DND-41 (cell line): ENCODE measurements around the gene HMGB4.

Experiments used
- ATAC-seq: fragments of 200-7000 bp; cut with Tn5 transposase; 3 replicates; pipeline ENCODE4 v1.9.1; 2021; ENCODE audit warnings: low read depth; ENCODE audit not compliant: insufficient read depth
- DNase-seq: peaks from one replicate; pipeline ENCODE4 v3.0.0-alpha.2; 2020
- H2AFZ ChIP-seq: 2 replicates; pipeline ENCODE4 v1.6.0; 2012; ENCODE audit warnings: low read depth, low read length
- H3K27ac ChIP-seq: 2 replicates; pipeline ENCODE4 v1.5.1; 2012; ENCODE audit warnings: low read length, inconsistent platforms
- H3K27me3 ChIP-seq: fragments of 200-600 bp; sonication (generic); 2 replicates; pipeline ENCODE4 v1.6.0; 2012; ENCODE audit warnings: low read length, mild to moderate bottlenecking, inconsistent platforms; ENCODE audit not compliant: insufficient read depth, poor library complexity
- H3K36me3 ChIP-seq: 2 replicates; pipeline ENCODE4 v1.5.1; 2012; ENCODE audit warnings: low read length, inconsistent platforms; ENCODE audit not compliant: insufficient read depth
- H3K4me1 ChIP-seq: 2 replicates; pipeline ENCODE4 v1.5.1; 2012; ENCODE audit warnings: mild to moderate bottlenecking, low read length; ENCODE audit not compliant: insufficient read depth
- H3K4me2 ChIP-seq: 2 replicates; pipeline ENCODE4 v1.6.0; 2012; ENCODE audit warnings: mild to moderate bottlenecking, moderate library complexity, low read length, inconsistent platforms; ENCODE audit not compliant: insufficient read depth
- H3K4me3 ChIP-seq, 2 experiments: fragments of 200-600 bp in 1 of 2; shearing (Covaris generic) in 1 of 2; 2 replicates each; pipeline ENCODE4 v1.5.1; 2012 to 2016; ENCODE audit warnings: inconsistent platforms in 2 of 2, low read length in 2 of 2, mild to moderate bottlenecking in 2 of 2, low read depth in 1 of 2, moderate library complexity in 1 of 2
- H3K79me2 ChIP-seq: 2 replicates; pipeline ENCODE4 v1.6.0; 2012; ENCODE audit warnings: low read length, inconsistent platforms; ENCODE audit not compliant: insufficient read depth
- H3K9ac ChIP-seq: 2 replicates; pipeline ENCODE4 v1.6.0; 2012; ENCODE audit warnings: low read depth, mild to moderate bottlenecking, inconsistent platforms, low read length, moderate library complexity
- H3K9me3 ChIP-seq: 2 replicates; pipeline ENCODE4 v1.5.1; 2012; ENCODE audit warnings: low read length, moderate library complexity, mild to moderate bottlenecking, inconsistent platforms; ENCODE audit not compliant: insufficient read depth, severe bottlenecking
- H4K20me1 ChIP-seq: 2 replicates; pipeline ENCODE4 v1.6.0; 2012; ENCODE audit warnings: low read length; ENCODE audit not compliant: insufficient read depth
- EZH2 ChIP-seq: IDR thresholded peaks from 3 replicates; pipeline ENCODE4 v1.6.1; 2012; ENCODE audit warnings: borderline replicate concordance, low read depth, mild to moderate bottlenecking, moderate library complexity, low read length, inconsistent platforms; ENCODE audit not compliant: severe bottlenecking
- TF ChIP-seq, protein P1 (sequence below): IDR thresholded peaks from 2 replicates; pipeline ENCODE4 v1.5.1; 2012; ENCODE audit warnings: borderline replicate concordance, low read length, moderate library complexity, mild to moderate bottlenecking; ENCODE audit not compliant: poor library complexity, severe bottlenecking; ENCODE audit errors: extremely low read depth

HMGB4 gene

GRCh38 chr1:33854091-33854490, 9.8 kb upstream of the HMGB4 start:
- H2AFZ ChIP-seq, result no peak overlapping the region
- H3K79me2 ChIP-seq, result no peaks in the 10 kb centered on the region
- no peak overlapping the region for H3K4me2 ChIP-seq
- no peak for DNase-seq
- no peaks in the 10 kb centered on the region for H3K9me3 ChIP-seq
- no peak overlapping the region for H3K9ac ChIP-seq
- ATAC-seq, result no peak
- TF ChIP-seq, protein P1, sequence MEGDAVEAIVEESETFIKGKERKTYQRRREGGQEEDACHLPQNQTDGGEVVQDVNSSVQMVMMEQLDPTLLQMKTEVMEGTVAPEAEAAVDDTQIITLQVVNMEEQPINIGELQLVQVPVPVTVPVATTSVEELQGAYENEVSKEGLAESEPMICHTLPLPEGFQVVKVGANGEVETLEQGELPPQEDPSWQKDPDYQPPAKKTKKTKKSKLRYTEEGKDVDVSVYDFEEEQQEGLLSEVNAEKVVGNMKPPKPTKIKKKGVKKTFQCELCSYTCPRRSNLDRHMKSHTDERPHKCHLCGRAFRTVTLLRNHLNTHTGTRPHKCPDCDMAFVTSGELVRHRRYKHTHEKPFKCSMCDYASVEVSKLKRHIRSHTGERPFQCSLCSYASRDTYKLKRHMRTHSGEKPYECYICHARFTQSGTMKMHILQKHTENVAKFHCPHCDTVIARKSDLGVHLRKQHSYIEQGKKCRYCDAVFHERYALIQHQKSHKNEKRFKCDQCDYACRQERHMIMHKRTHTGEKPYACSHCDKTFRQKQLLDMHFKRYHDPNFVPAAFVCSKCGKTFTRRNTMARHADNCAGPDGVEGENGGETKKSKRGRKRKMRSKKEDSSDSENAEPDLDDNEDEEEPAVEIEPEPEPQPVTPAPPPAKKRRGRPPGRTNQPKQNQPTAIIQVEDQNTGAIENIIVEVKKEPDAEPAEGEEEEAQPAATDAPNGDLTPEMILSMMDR, result no peak
- no peak for TF ChIP-seq EZH2
- H4K20me1 ChIP-seq, result no peaks in the 10 kb centered on the region
- no peak overlapping the region for H3K4me3 ChIP-seq
- no peaks in the 10 kb centered on the region for H3K36me3 ChIP-seq
- H3K4me1 ChIP-seq, result no peaks in the 10 kb centered on the region
- H3K27me3 ChIP-seq, result peaks cover 10% of the 10 kb centered on the region
- no peak overlapping the region for H3K27ac ChIP-seq

GRCh38 chr1:33860671-33861070, 3.2 kb upstream of the HMGB4 start:
- Histone ChIP-seq H3K4me1 (no peaks in the 10 kb centered on the region), H3K27me3 (peaks cover 7% of the 10 kb centered on the region), H3K4me3 (no peak overlapping the region), H3K79me2 (no peaks in the 10 kb centered on the region), H3K36me3 (no peaks in the 10 kb centered on the region), H3K4me2 (no peak overlapping the region), H4K20me1 (no peaks in the 10 kb centered on the region), H2AFZ (no peak overlapping the region), H3K9me3 (no peaks in the 10 kb centered on the region), H3K9ac (no peak overlapping the region), H3K27ac (no peak overlapping the region)
- TF ChIP-seq, protein P1, result no peak
- no peak for TF ChIP-seq EZH2
- ATAC-seq (no peak), DNase-seq (no peak)

- ATAC-seq, result no peak
- TF ChIP-seq, protein P1, result no peak
- no peak for TF ChIP-seq EZH2
- Histone ChIP-seq H2AFZ (no peak overlapping the region), H4K20me1 (no peaks in the 10 kb centered on the region), H3K27me3 (peaks cover 10% of the 10 kb centered on the region), H3K36me3 (no peaks in the 10 kb centered on the region), H3K79me2 (no peaks in the 10 kb centered on the region), H3K9me3 (no peaks in the 10 kb centered on the region), H3K27ac (no peak overlapping the region), H3K4me3 (no peak overlapping the region), H3K4me2 (no peak overlapping the region), H3K4me1 (no peaks in the 10 kb centered on the region), H3K9ac (no peak overlapping the region)
- no peak for DNase-seq
Measured at GRCh38 chr1:33864460-33865389, 846 bp downstream of the HMGB4 start.
